Thyroid gland (tissue), 4 donors: ENCODE results near the gene ESD.

Experiments used
- CTCF ChIP-seq, 6 experiments: fragments of 200-600 bp in 3 of 6; fragments of 450-650 bp in 3 of 6; sonication (generic) in 3 of 6; IDR thresholded peaks; one replicate each; pipeline ENCODE4 v1.5.1; 2016 to 2019; ENCODE audit warnings: antibody characterized with exemption in 6 of 6, mild to moderate bottlenecking in 2 of 6, inconsistent platforms in 1 of 6, moderate library complexity in 1 of 6
- POLR2A ChIP-seq, 2 donors: fragments of 450-650 bp; IDR thresholded peaks; one replicate each; pipeline ENCODE4 v1.6.1; 2017; ENCODE audit warnings: antibody characterized with exemption in 2 of 2, mild to moderate bottlenecking in 2 of 2, moderate library complexity in 1 of 2

GRCh38 chr13:46801858-46802257, 4.9 kb upstream of the ESD start:
- no peak for TF ChIP-seq CTCF (IDR thresholded peaks at IDR 0.05)
- TF ChIP-seq POLR2A (IDR thresholded peaks at IDR 0.05): no peak
